C4-2B (cell line): ENCODE data around the gene CENPP.

Experiments
- H3K27ac ChIP-seq: fragments of 450-650 bp; 2 replicates; pipeline ENCODE4 v1.5.1; 2017
- CTCF ChIP-seq: fragments of 450-650 bp; conservative IDR thresholded peaks from 2 replicates; pipeline ENCODE4 v1.5.1; 2017; ENCODE audit warnings: mild to moderate bottlenecking
- ZFX ChIP-seq: fragments of 450-650 bp; IDR thresholded peaks from 2 replicates; pipeline ENCODE4 v1.6.1; 2017

Gene CENPP

GRCh38 chr9:92637886-92638620, 312.3 kb downstream of the CENPP start:
- H3K27ac ChIP-seq: no peak overlapping the region
- TF ChIP-seq CTCF (no peak), ZFX (no peak)

GRCh38 chr9:92638621-92639101, 312.9 kb downstream of the CENPP start:
- TF ChIP-seq ZFX (no peak), CTCF (no peak)
- no peak overlapping the region for H3K27ac ChIP-seq

- H3K27ac ChIP-seq: no peak overlapping the region
- TF ChIP-seq CTCF: no peak
- no peak for TF ChIP-seq ZFX
These were observed 313.4 kb downstream of the CENPP start for GRCh38 chr9:92639124-92639523.

GRCh38 chr9:92639791-92640271, 314.1 kb downstream of the CENPP start:
- TF ChIP-seq CTCF: no peak
- TF ChIP-seq ZFX: no peak
- H3K27ac ChIP-seq: no peak overlapping the region

- TF ChIP-seq CTCF (no peak), ZFX (no peak)
These were observed 314.8 kb downstream of the CENPP start for GRCh38 chr9:92640398-92641091.

GRCh38 chr9:92641092-92641809, 315.5 kb downstream of the CENPP start:
- TF ChIP-seq CTCF (no peak), ZFX (no peak)
- no peak overlapping the region for H3K27ac ChIP-seq

More at GRCh38 chr9:92640398-92641091, 314.8 kb downstream of the CENPP start:
- H3K27ac ChIP-seq: no peak overlapping the region

GRCh38 chr9:92642041-92642451, 316.3 kb downstream of the CENPP start:
- TF ChIP-seq ZFX (no peak), CTCF (no peak)
- no peak overlapping the region for H3K27ac ChIP-seq
